ENCODE results near the gene ITPRIP.

ITPRIP gene

DNA sequence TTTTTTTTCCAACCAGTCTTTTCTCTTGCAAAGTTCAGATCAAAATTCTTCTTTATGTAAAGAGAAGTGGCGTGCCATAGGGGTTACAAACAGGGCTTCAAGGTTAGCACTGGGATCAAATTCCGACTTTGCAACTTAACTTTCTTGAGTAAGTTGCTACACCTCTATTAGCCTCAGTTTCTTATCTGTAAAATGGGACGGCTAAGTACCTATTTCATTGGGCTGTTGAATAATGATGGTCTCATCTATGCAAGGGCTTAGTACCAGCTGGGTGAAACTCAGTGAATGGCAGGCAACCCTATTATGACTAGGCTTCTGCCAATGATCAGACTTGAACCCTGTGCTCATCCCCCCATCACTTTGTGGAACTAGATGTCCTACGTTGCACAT, 33.9 kb downstream of the ITPRIP start:
- DNase-seq (ENCODE audit: low spot score) = no peak
- TF ChIP-seq, protein P1, sequence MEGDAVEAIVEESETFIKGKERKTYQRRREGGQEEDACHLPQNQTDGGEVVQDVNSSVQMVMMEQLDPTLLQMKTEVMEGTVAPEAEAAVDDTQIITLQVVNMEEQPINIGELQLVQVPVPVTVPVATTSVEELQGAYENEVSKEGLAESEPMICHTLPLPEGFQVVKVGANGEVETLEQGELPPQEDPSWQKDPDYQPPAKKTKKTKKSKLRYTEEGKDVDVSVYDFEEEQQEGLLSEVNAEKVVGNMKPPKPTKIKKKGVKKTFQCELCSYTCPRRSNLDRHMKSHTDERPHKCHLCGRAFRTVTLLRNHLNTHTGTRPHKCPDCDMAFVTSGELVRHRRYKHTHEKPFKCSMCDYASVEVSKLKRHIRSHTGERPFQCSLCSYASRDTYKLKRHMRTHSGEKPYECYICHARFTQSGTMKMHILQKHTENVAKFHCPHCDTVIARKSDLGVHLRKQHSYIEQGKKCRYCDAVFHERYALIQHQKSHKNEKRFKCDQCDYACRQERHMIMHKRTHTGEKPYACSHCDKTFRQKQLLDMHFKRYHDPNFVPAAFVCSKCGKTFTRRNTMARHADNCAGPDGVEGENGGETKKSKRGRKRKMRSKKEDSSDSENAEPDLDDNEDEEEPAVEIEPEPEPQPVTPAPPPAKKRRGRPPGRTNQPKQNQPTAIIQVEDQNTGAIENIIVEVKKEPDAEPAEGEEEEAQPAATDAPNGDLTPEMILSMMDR (IDR thresholded peaks at IDR 0.05; ENCODE audit: extremely low read depth, missing control alignments) = no peak

DNA sequence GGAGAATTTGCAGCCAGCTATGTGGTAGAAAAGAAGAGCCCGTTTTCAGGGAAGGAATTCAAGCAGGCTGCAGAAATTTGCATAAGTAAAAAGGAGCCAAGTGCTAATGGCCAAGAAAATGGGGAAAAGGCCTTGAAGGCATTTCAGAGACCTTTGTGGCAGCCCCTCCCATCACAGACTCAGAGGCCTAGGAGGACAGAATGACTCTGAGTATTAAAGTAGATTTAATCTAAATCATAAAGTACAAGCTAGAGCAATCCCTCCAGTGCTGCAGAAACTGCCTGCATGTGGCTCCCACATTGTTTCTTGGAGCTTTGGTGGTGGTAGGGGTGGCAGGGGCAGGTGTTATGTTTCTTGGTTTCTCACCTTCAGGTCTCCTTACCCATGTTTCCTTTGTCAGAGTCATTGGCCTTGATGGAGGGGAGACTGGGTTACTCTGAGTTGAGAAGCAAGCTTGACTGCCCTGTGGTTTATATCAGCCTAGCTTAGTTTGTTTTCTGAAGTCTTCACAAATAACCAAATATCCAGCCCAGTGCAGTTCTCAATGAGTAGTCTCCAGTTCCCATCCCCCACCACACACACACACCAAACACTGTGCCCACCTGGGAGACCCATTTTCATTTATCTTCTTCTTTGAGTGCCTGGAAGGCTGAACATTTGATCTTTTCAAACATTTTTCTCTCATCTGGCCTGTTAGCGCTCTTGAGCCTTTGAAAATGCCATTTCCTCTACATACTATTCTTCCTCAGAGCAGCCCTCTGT, 34.5 kb downstream of the ITPRIP start:
- TF ChIP-seq, protein P1 (IDR thresholded peaks at IDR 0.05; ENCODE audit: extremely low read depth, missing control alignments) = no peak
- no peak for DNase-seq (ENCODE audit: low spot score)

DNA sequence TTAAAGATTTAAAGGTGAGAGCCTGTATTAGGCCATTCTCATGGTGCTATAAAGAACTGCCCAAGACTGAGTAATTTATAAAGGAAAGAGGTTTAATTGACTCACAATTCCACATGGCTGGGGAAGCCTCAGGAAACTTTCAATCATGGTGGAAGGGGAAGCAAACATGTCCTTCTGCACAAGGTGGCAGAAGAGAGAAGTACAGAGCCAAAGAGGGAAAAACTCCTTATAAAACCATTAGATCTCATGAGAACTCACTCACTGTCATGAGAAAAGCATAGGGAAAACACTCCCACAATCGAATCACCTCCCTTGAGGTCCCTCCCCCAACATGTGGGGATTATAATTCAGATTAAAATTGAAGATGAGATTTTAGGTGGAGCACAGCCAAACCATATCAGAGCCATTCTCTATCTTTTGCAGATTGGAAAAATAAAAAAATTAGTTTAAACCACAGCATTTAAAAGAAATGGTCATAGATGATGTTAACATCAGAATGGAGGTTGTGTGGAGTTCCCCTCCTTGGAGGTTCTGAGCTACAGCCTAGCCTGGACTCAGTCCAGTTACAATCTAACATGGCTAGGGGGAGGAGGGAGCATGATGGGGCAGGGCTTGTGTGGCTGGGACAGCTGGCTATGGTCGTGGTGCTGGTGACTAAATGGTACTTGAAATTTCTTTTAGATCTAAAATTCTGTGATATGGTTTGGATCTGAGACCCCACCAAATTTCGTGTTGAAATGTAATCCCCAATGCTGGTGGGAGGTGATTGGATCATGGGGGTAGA, 36.2 kb downstream of the ITPRIP start:
- TF ChIP-seq, protein P1 (IDR thresholded peaks at IDR 0.05; ENCODE audit: extremely low read depth, missing control alignments) = no peak

DNA sequence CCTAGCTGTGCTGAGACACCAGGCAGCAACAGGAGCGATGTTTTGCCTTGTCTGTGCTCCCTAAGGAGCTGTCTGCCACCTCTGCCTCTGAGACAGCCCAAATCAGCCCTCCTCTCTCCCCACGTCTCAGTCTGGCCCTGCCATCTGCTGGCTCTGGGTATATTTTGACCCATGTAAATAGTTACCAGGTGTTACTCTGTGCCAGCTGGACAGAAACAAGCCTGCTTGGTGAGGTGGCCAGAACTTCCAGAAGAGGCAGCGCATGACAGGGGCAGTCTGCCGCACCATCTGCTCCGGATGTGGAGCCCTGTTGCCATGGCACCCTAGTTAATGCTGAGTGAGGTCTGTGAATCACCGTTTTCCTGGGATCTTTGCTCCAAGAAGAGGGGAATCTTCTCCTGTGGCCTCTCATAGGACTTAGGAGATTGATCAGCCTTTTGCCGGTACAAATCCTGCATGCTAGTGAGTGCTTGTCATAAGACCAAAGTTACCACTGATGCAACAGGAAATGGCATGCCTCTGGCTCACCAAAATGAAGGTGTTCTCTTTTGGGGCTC, 37.5 kb downstream of the ITPRIP start:
- no peak for DNase-seq (ENCODE audit: low spot score)
- TF ChIP-seq, protein P1 (IDR thresholded peaks at IDR 0.05; ENCODE audit: extremely low read depth, missing control alignments) = no peak

More for the DNA sequence above, 36.2 kb downstream of the ITPRIP start:
- no peak for DNase-seq (ENCODE audit: low spot score)

DNA sequence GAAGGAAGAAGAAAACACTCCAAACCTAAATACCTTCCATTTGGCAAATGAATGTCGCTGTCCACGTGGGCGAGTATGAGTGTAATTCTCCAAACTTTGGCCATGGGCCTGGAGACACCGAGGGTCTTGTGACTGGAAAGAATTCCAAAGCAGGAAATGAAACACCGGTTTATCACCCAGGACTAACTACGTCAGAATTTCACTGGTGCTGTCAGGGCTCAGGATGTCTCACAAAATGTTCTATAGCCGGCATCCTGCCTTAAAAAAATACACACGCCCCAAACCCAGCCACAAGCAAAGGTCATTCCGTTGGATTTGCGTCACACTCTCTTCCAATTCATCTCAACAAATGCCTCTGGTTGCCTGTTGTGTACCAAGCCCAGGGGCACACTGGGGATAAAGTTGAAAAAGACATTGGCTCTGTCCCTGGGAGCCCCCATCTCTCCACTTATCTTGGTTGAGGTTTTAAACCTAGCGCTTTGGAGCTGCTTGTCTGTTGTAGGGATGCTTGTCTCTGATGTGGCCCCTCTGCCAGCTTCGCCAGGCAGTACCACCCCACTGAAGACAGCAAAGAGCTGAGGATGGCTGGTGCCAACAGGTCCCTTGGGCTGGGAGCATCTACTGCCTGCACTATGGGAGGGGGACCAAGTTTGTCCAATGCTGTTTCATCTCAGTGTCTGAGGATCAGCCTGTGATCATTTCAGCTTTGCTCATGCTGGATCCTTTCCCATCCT, 38.1 kb downstream of the ITPRIP start:
- TF ChIP-seq, protein P1 (IDR thresholded peaks at IDR 0.05; ENCODE audit: extremely low read depth, missing control alignments) = no peak
- no peak for DNase-seq (ENCODE audit: low spot score)

DNA sequence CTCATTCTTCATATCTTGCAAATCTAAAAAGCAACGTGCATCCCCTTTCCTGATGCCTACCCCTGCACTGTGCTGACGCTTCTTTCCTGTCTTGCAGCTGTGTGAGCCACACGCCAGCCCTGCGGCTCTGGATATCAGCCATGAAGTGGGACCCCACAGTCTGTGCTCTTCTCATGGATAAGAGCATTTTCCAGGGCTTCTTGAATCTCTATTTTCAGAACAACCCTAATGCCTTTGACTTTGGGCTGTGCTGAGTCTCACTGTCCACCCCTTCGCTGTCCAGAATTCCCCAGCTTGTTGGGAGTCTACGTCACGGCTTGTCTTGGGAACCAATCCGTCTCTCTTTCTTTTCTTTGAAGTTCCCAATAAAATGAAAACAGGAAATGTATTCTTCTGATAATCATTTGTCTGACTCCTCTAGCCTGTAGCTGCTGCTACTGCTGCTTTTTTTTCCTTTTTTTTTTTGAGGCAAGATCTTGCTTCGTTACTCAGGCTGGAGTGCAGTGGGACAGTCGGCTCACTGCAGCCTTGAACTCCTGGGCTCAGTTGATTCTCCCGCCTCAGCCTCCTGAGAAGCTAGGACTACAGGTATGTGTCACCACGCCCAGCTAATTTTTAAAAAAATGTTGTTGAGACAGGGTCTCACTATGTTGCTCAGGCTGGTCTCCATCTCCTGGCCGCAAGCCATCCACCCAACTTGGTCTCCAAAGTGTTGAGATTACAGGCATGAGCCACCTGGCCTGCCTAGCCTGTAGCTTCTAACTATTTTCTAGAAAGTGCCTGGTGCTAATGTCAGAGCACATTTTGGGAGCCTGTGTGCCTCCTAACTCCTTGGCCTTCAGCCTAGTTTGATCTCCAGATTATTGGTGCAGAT, 39.0 kb downstream of the ITPRIP start:
- no peak for DNase-seq (ENCODE audit: low spot score)
- TF ChIP-seq, protein P1 (IDR thresholded peaks at IDR 0.05; ENCODE audit: extremely low read depth, missing control alignments) = no peak
